ENCODE results near the gene PDCD7.
"Not testable (repeated sequence)": the region's sequence is repeated elsewhere in the genome, so short reads cannot be mapped to it uniquely, and the experiment has no call there.

Gene PDCD7

GRCh38 chr15:65133548-65134200, at the start of gene PDCD7:
Gene PDCD7 (minus strand): TSS chr15:65133808. CDS start chr15:65133781, 27 bp downstream.
- peak; percentile 95 for DNase-seq (ENCODE audit: low spot score)

GRCh38 chr15:65182538-65182937, 48.9 kb upstream of the PDCD7 start:
- no peak for DNase-seq (ENCODE audit: low spot score)

- DNase-seq (ENCODE audit: low spot score): not testable (repeated sequence)
These were observed 48.2 kb upstream of the PDCD7 start for GRCh38 chr15:65181582-65182353.

- DNase-seq (ENCODE audit: low spot score): no peak
These were observed 46.6 kb upstream of the PDCD7 start for GRCh38 chr15:65180167-65180566.

GRCh38 chr15:65177901-65178300, 44.3 kb upstream of the PDCD7 start:
- DNase-seq (ENCODE audit: low spot score): no peak

- no peak for DNase-seq (ENCODE audit: low spot score)
These were observed 42.4 kb upstream of the PDCD7 start for GRCh38 chr15:65176056-65176455.

- DNase-seq (ENCODE audit: low spot score): no peak
These were observed 41.9 kb upstream of the PDCD7 start for GRCh38 chr15:65175511-65175910.

GRCh38 chr15:65174509-65174908, 40.9 kb upstream of the PDCD7 start:
- DNase-seq (ENCODE audit: low spot score): no peak

GRCh38 chr15:65172531-65172930, 38.9 kb upstream of the PDCD7 start:
- DNase-seq (ENCODE audit: low spot score): no peak

GRCh38 chr15:65171428-65171827, 37.8 kb upstream of the PDCD7 start:
- no peak for DNase-seq (ENCODE audit: low spot score)

GRCh38 chr15:65165875-65166274, 32.3 kb upstream of the PDCD7 start:
- peak; percentile 28 for DNase-seq (ENCODE audit: low spot score)

- peak; percentile 77 for DNase-seq (ENCODE audit: low spot score)
These were observed 30.5 kb upstream of the PDCD7 start for GRCh38 chr15:65164139-65164538.

GRCh38 chr15:65163041-65163440, 29.4 kb upstream of the PDCD7 start:
- no peak for DNase-seq (ENCODE audit: low spot score)

GRCh38 chr15:65156692-65157091, 23.1 kb upstream of the PDCD7 start:
- no peak for DNase-seq (ENCODE audit: low spot score)

- no peak for DNase-seq (ENCODE audit: low spot score)
These were observed 21.1 kb upstream of the PDCD7 start for GRCh38 chr15:65154720-65155119.

GRCh38 chr15:65147902-65148301, 14.3 kb upstream of the PDCD7 start:
- no peak for DNase-seq (ENCODE audit: low spot score)

- no peak for DNase-seq (ENCODE audit: low spot score)
These were observed 12.8 kb upstream of the PDCD7 start for GRCh38 chr15:65146438-65146837.

GRCh38 chr15:65138631-65139030, 5.0 kb upstream of the PDCD7 start:
- DNase-seq (ENCODE audit: low spot score): not testable (repeated sequence)

- DNase-seq (ENCODE audit: low spot score): not testable (repeated sequence)
These were observed 4.3 kb upstream of the PDCD7 start for GRCh38 chr15:65137893-65138292.

GRCh38 chr15:65137089-65137488, 3.5 kb upstream of the PDCD7 start:
- DNase-seq (ENCODE audit: low spot score): not testable (repeated sequence)

GRCh38 chr15:65134538-65134937, 930 bp upstream of the PDCD7 start:
- DNase-seq (ENCODE audit: low spot score): no peak

- no peak for DNase-seq (ENCODE audit: low spot score)
These were observed 595 bp downstream of the PDCD7 start for GRCh38 chr15:65132878-65133547.

GRCh38 chr15:65130941-65131340, 2.7 kb downstream of the PDCD7 start:
- no peak for DNase-seq (ENCODE audit: low spot score)
